CD4-positive, CD25-positive, alpha-beta regulatory T cell (primary cell): ENCODE results near the gene SECISBP2. TPM values are rescaled to one million over a fixed set of nuclear protein-coding genes. Genes with fewer than 3 reads are reported as not detected.
"Not testable (repeated sequence)": the region's sequence is repeated elsewhere in the genome, so short reads cannot be mapped to it uniquely, and the experiment has no call there.

Experiments
- ATAC-seq, 2 donors: fragments of 150-1000 bp; cut with Tn5 transposase; one replicate each; pipeline ENCODE4 v1.10.0; 2021; ENCODE audit warnings: low read depth in 2 of 2, moderate number of reproducible peaks in 2 of 2, moderate library complexity in 1 of 2
- DNase-seq, 3 donors: peaks; one replicate each; pipeline versions ENCODE4 v3.0.0 to v3.0.0-alpha.2; 2012 to 2022; ENCODE audit warnings: mixed read lengths in 1 of 3
- H3K27ac ChIP-seq: one replicate; pipeline ENCODE4 v1.7.0; 2013; ENCODE audit warnings: mild to moderate bottlenecking, low read length; ENCODE audit not compliant: insufficient read depth, poor library complexity, severe bottlenecking
- H3K27me3 ChIP-seq: one replicate; pipeline ENCODE4 v1.7.0; 2013; ENCODE audit warnings: low read length; ENCODE audit not compliant: control insufficient read depth, insufficient read depth
- H3K36me3 ChIP-seq: one replicate; pipeline ENCODE4 v1.7.0; 2013; ENCODE audit warnings: mild to moderate bottlenecking, low read length, moderate library complexity; ENCODE audit not compliant: control insufficient read depth, insufficient read depth
- H3K4me1 ChIP-seq: 2 replicates; pipeline ENCODE4 v1.7.0; 2013; ENCODE audit warnings: mild to moderate bottlenecking, low read length; ENCODE audit not compliant: insufficient read depth, control insufficient read depth, poor library complexity, severe bottlenecking
- H3K4me3 ChIP-seq: one replicate; pipeline ENCODE4 v1.7.0; 2013; ENCODE audit warnings: low read depth, mild to moderate bottlenecking, low read length, moderate library complexity
- H3K9me3 ChIP-seq, 2 experiments: 1 replicate in 1 of 2; 2 replicates in 1 of 2; pipeline ENCODE4 v1.7.0; 2013; ENCODE audit warnings: low read length in 2 of 2, mild to moderate bottlenecking in 1 of 2, moderate library complexity in 1 of 2; ENCODE audit not compliant: control insufficient read depth in 2 of 2
- H3K27ac Mint-ChIP-seq, 3 donors: one replicate each; pipeline ENCODE4 v1.8.0; 2020 to 2022; ENCODE audit warnings: mild to moderate bottlenecking in 3 of 3, mixed read lengths in 3 of 3, moderate library complexity in 2 of 3
- H3K27me3 Mint-ChIP-seq: one replicate; pipeline ENCODE4 v1.8.0; 2022; ENCODE audit warnings: mild to moderate bottlenecking, mixed read lengths
- H3K36me3 Mint-ChIP-seq: one replicate; pipeline ENCODE4 v1.8.0; 2020; ENCODE audit warnings: mixed read lengths
- H3K4me1 Mint-ChIP-seq, 4 donors: one replicate each; pipeline ENCODE4 v1.8.0; 2020 to 2022; ENCODE audit warnings: mixed read lengths in 4 of 4, mild to moderate bottlenecking in 1 of 4
- H3K4me3 Mint-ChIP-seq, 4 donors: one replicate each; pipeline ENCODE4 v1.8.0; 2020 to 2022; ENCODE audit warnings: mild to moderate bottlenecking in 4 of 4, mixed read lengths in 4 of 4, moderate library complexity in 3 of 4
- H3K9me3 Mint-ChIP-seq, 7 donors: one replicate each; pipeline ENCODE4 v1.8.0; 2020 to 2022; ENCODE audit warnings: mixed read lengths in 7 of 7, mild to moderate bottlenecking in 3 of 7, moderate library complexity in 2 of 7
- polyA plus RNA-seq, 4 donors: library from polyadenylated mRNA; unstranded; fragments of 300-500 nt; fragmentation: Illumina TruSeq; gene quantifications; one replicate each; pipeline ENCODE4 v1.2.3, GENCODE V29; 2021
- total RNA-seq: library from RNA; stranded (reverse); gene quantifications from one replicate; pipeline ENCODE4 v1.2.3, GENCODE V29; 2022

SECISBP2 gene
- total and polyA plus RNA-seq, 5 donors from 2014 or later, result 19.2 to 129 (median 26.6) TPM

DNA sequence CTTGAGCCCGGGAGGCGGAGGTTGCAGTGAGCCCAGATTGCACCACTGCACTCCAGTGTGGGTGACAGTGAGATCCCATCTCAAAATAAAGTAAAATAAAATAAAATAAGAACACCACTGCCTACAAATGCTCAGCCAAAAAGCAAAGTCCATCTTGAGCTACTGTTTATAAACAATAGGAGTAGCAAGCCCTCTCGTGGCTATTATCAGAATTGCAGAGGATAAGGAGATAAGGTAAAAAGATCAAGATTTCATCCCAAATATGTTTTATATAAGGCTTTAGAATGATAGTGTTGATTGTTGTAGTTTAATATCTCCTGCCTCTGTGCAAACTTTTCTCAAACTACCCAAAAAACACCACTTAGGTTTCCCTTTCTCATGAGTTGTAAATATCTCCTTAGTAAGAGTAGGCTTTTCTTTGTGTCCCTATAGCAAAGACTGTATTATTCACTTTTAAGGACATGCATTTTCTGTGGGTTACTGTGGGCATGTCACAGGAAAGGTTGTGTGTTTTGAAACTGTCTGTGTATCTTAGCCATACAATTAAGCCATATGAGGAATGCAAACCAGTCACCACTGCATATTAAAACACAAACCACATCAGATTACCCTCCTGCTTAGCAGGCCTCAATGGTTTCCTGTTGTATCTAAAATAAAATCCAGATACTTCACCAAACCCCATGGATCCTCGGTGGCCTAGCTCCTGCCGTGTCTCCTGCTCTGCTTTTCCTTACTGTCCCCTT is 39.1 kb upstream of the SECISBP2 start:
- no peaks in the 10 kb centered on the region for H3K36me3 ChIP-seq
- no peak overlapping the region for H3K27ac ChIP-seq
- Mint-ChIP-seq H3K9me3 (peaks cover 0 to 17% (median 6%) of the 10 kb centered on the region in 7 donors), H3K27me3 (no peaks in the 10 kb centered on the region), H3K27ac (no peak overlapping the region), H3K4me3 (no peak overlapping the region), H3K4me1 (peaks cover 0 to 11% (median 8%) of the 10 kb centered on the region in 4 donors), H3K36me3 (no peaks in the 10 kb centered on the region)
- ATAC-seq, result no peak
- no peaks in the 10 kb centered on the region for H3K27me3 ChIP-seq
- H3K9me3 ChIP-seq, result peaks cover 3 to 9% of the 10 kb centered on the region in 2 experiments
- no peaks in the 10 kb centered on the region for H3K4me1 ChIP-seq
- peak in 2 of 3 donors; percentile 16 to 60 for DNase-seq
- H3K4me3 ChIP-seq, result no peak overlapping the region

DNA sequence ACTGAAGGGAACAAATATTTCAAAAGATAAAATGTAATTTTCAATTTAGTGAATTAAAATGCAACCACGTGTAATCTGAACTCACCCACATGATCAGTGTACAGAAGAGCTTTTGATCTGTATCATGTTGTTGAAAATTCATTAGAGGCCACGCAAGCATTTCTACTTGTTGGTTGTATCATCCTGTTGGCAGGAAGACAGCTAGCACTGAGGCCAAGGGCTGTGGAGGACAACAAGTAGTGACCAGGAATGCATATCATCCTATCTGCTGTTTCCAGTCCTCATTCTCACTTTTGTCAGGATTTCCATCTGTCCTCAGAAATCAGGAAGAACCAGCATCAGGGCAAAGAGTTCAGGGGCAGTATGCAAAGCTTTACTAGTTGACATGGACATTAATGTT is 37.2 kb upstream of the SECISBP2 start:
- Mint-ChIP-seq H3K27me3 (no peaks in the 10 kb centered on the region), H3K9me3 (peaks cover 0 to 5% (median 0%) of the 10 kb centered on the region in 7 donors), H3K4me1 (peaks cover 0 to 11% (median 8%) of the 10 kb centered on the region in 4 donors), H3K36me3 (peaks cover 3% of the 10 kb centered on the region), H3K4me3 (no peak overlapping the region), H3K27ac (no peak overlapping the region)
- no peak overlapping the region for H3K4me3 ChIP-seq
- H3K9me3 ChIP-seq, result no peaks in the 10 kb centered on the region
- H3K4me1 ChIP-seq, result no peaks in the 10 kb centered on the region
- no peak overlapping the region for H3K27ac ChIP-seq
- H3K36me3 ChIP-seq, result no peaks in the 10 kb centered on the region
- H3K27me3 ChIP-seq, result no peaks in the 10 kb centered on the region
- DNase-seq, result no peak
- ATAC-seq, result no peak

DNA sequence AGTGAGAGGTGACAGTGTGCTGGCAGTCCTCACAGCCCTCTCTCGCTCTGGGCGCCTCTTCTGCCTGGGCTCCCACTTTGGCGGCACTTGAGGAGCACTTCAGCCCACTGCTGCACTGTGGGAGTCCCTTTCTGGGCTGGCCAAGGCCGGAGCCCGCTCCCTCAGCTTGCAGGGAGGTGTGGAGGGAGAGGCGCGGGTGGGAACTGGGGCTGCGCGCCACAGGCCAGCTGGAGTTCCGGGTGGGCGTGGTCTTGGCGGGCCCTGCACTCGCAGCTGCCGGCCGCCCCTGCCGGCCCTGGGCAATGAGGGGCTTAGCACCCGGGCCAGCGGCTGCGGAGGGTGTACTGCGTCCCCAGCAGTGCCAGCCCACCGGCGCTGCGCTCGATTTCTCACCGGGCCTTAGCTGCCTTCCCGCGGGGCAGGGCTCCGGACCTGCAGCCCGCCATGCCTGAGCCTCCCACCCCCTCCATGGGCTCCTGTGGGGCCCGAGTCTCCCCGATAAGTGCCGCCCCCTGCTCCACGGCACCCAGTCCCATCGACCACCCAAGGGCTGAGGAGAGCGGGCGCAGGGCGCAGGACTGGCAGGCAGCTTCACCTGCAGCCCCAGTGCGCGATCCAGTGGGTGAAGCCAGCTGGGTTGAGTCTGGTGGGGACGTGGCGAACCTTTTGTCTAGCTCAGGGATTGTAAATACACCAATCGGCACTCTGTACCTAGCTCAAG is 35.9 kb upstream of the SECISBP2 start:
- H3K9me3 Mint-ChIP-seq, H3K4me3 ChIP-seq, H3K27me3 ChIP-seq, H3K4me1 ChIP-seq, DNase-seq, H3K9me3 ChIP-seq, H3K27ac ChIP-seq, ATAC-seq, H3K4me1 Mint-ChIP-seq, H3K36me3 Mint-ChIP-seq, H3K36me3 ChIP-seq, H3K27me3 Mint-ChIP-seq: not testable (repeated sequence)
- Mint-ChIP-seq H3K4me3 (peak overlapping the region in 1 of 4 donors; percentile 43), H3K27ac (peak overlapping the region in 1 of 3 donors; percentile 78)

DNA sequence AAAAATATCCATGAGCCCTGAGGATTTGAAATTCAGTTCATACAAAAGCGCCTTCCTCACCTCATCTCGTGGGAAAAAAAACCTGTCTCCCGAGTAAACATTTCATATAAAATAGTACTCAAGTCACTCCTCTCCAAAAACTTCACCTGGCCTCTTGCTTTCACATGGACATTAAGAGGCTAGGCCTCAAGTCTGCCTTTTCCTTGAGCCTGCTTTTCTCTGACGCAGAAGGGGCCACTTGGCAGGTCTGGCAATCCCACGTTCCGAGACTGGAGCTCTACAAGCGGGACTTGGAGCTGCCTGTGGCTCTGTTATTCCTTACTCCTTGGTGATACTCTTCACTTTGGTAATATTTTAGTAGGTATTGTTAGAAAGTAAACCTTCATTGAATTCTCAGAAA is 34.2 kb upstream of the SECISBP2 start:
- H3K9me3 Mint-ChIP-seq, result no peaks in the 10 kb centered on the region
- DNase-seq, result no peak
- peaks cover 3% of the 10 kb centered on the region for H3K36me3 Mint-ChIP-seq
- H3K4me1 Mint-ChIP-seq, result peaks cover 0 to 3% (median 1%) of the 10 kb centered on the region in 4 donors
- ATAC-seq, result no peak
- H3K27ac Mint-ChIP-seq, result no peak overlapping the region
- no peak overlapping the region for H3K4me3 ChIP-seq
- no peak overlapping the region for H3K27ac ChIP-seq
- H3K4me1 ChIP-seq, result no peaks in the 10 kb centered on the region
- no peaks in the 10 kb centered on the region for H3K36me3 ChIP-seq
- peaks cover 5% of the 10 kb centered on the region for H3K27me3 Mint-ChIP-seq
- H3K27me3 ChIP-seq, result no peaks in the 10 kb centered on the region
- H3K9me3 ChIP-seq, result no peaks in the 10 kb centered on the region
- no peak overlapping the region for H3K4me3 Mint-ChIP-seq

DNA sequence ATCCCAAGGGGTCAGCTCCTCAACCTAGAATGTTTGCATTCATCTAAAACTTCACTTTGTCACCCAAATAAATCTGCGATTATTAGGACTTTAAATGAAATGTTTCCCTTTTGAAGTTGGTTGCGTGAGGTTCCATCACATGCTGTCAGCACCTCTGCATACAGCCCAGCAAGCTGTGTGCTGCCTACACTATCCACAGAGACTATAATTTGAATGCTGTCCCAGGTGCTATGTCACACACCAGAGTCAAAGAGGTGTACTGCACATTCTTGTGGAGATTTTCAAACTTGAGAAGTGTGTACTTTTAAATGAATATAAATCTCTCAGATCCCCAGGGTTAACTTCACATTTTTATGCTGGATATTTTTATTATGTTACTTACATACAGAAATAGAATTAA is 26.6 kb upstream of the SECISBP2 start:
- H3K9me3 Mint-ChIP-seq, result peaks cover 0 to 4% (median 0%) of the 10 kb centered on the region in 7 donors
- H3K27ac Mint-ChIP-seq, result no peak overlapping the region

DNA sequence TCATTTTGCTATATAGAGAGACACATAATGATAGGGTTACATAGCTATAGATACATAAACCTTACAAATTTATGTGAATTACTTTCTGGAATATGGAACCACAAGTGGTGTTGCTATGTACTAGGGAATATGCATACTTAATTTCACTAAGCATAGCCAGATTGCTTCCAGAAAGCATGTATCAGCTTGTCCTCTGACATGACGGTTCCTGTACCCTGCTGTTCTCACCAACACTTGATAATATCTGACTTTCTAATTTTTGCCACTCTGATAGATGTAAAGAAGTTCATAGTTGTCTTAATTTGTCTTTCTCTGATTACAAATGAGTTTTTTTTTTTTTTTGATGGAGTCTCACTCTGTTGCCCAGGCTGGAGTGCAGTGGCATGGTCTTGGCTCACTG is 25.3 kb upstream of the SECISBP2 start:
- Histone ChIP-seq H3K9me3 (peaks cover 3 to 6% of the 10 kb centered on the region in 2 experiments), H3K27ac (no peak overlapping the region), H3K4me3 (no peak overlapping the region), H3K27me3 (peaks cover 3% of the 10 kb centered on the region), H3K36me3 (no peaks in the 10 kb centered on the region), H3K4me1 (no peaks in the 10 kb centered on the region)
- no peak overlapping the region for H3K27ac Mint-ChIP-seq
- no peak for ATAC-seq
- peaks cover 4% of the 10 kb centered on the region for H3K36me3 Mint-ChIP-seq
- H3K27me3 Mint-ChIP-seq, result peaks cover 35% of the 10 kb centered on the region
- no peaks in the 10 kb centered on the region for H3K4me1 Mint-ChIP-seq
- no peak overlapping the region for H3K4me3 Mint-ChIP-seq
- peaks cover 0 to 4% (median 0%) of the 10 kb centered on the region in 7 donors for H3K9me3 Mint-ChIP-seq
- DNase-seq, result no peak

More for the DNA sequence above, 26.6 kb upstream of the SECISBP2 start:
- Histone ChIP-seq H3K4me3 (no peak overlapping the region), H3K36me3 (no peaks in the 10 kb centered on the region), H3K27ac (no peak overlapping the region), H3K4me1 (no peaks in the 10 kb centered on the region), H3K27me3 (peaks cover 3% of the 10 kb centered on the region), H3K9me3 (peaks cover 3 to 6% of the 10 kb centered on the region in 2 experiments)
- no peak for ATAC-seq
- Mint-ChIP-seq H3K4me1 (no peaks in the 10 kb centered on the region), H3K27me3 (peaks cover 30% of the 10 kb centered on the region), H3K4me3 (no peak overlapping the region), H3K36me3 (peaks cover 4% of the 10 kb centered on the region)
- no peak for DNase-seq

DNA sequence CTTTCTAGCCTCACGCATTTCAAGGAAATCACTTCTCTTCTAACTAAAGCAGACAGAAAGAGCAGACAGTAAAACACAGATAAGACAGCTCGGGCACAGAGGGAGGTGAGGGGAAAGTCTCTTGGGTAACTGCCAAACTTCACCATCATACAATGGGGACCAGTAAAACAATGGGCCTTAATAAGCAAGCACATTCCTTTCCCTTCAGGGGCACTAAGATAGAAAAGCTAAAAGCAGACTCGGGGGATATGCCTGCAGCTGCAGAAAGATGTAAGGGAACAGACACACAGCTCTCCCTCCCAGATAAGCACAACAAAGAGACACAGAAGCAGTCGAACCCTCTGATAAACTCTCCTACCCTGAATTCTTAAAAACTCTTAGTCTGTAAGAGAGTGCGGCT is 22.9 kb upstream of the SECISBP2 start:
- Mint-ChIP-seq H3K27ac (peak overlapping the region in 1 of 3 donors; percentile 48), H3K4me1 (no peaks in the 10 kb centered on the region), H3K4me3 (no peak overlapping the region), H3K9me3 (peaks cover 0 to 4% (median 0%) of the 10 kb centered on the region in 7 donors), H3K36me3 (peaks cover 4% of the 10 kb centered on the region), H3K27me3 (peaks cover 36% of the 10 kb centered on the region)
- Histone ChIP-seq H3K4me1 (no peaks in the 10 kb centered on the region), H3K36me3 (no peaks in the 10 kb centered on the region), H3K4me3 (no peak overlapping the region), H3K27me3 (peaks cover 3% of the 10 kb centered on the region), H3K9me3 (peaks cover 3 to 6% of the 10 kb centered on the region in 2 experiments), H3K27ac (no peak overlapping the region)
- DNase-seq (no peak), ATAC-seq (no peak)
